Liver (tissue), 9 donors: ENCODE data around the gene ST8SIA5. TPM values are rescaled to one million over a fixed set of nuclear protein-coding genes. Genes with fewer than 3 reads are reported as not detected.

Experiments used
- DNase-seq: peaks from one replicate; pipeline ENCODE4 v3.0.0-alpha.2; 2017; ENCODE audit warnings: low spot score
- H3K27ac ChIP-seq, 2 donors: one replicate each; pipeline ENCODE4 v1.7.0; 2013; ENCODE audit warnings: inconsistent platforms in 2 of 2, low read length in 2 of 2, control low read depth in 1 of 2, low read depth in 1 of 2, mild to moderate bottlenecking in 1 of 2
- H3K27me3 ChIP-seq, 4 donors: one replicate each; pipeline versions ENCODE4 v1.6.1 to v1.7.0; 2013; ENCODE audit warnings: low read length in 3 of 4, inconsistent platforms in 1 of 4, mild to moderate bottlenecking in 1 of 4, moderate library complexity in 1 of 4; ENCODE audit not compliant: control insufficient read depth in 4 of 4, insufficient read depth in 4 of 4
- H3K36me3 ChIP-seq, 4 donors: one replicate each; pipeline versions ENCODE4 v1.6.1 to v1.7.0; 2013; ENCODE audit warnings: low read length in 3 of 4, mild to moderate bottlenecking in 3 of 4, low read depth in 1 of 4, moderate library complexity in 1 of 4; ENCODE audit not compliant: control insufficient read depth in 4 of 4, insufficient read depth in 3 of 4
- H3K4me1 ChIP-seq, 4 donors: one replicate each; pipeline versions ENCODE4 v1.6.1 to v1.7.0; 2013; ENCODE audit warnings: low read length in 3 of 4, mild to moderate bottlenecking in 3 of 4, moderate library complexity in 1 of 4; ENCODE audit not compliant: control insufficient read depth in 4 of 4, insufficient read depth in 4 of 4
- H3K4me3 ChIP-seq, 3 donors: one replicate each; pipeline versions ENCODE4 v1.6.1 to v1.7.0; 2013; ENCODE audit warnings: low read length in 3 of 3, control low read depth in 1 of 3, low read depth in 1 of 3, mild to moderate bottlenecking in 1 of 3
- H3K9ac ChIP-seq, 2 donors: one replicate each; pipeline ENCODE4 v1.7.0; 2013; ENCODE audit warnings: low read length in 2 of 2, mild to moderate bottlenecking in 2 of 2, moderate library complexity in 2 of 2, control low read depth in 1 of 2, low read depth in 1 of 2
- H3K9me3 ChIP-seq, 4 donors: one replicate each; pipeline versions ENCODE4 v1.6.1 to v1.7.0; 2013; ENCODE audit warnings: low read length in 3 of 4; ENCODE audit not compliant: control insufficient read depth in 4 of 4
- CTCF ChIP-seq: fragments of 150-350 bp; IDR thresholded peaks from 2 replicates; pipeline ENCODE4 v1.5.1; 2017; ENCODE audit warnings: improper control_type of control experiment, low read depth, low read length; ENCODE audit not compliant: missing input control
- EGR1 ChIP-seq, 2 donors: IDR thresholded peaks; 2 replicates each; pipeline ENCODE4 v1.6.1; 2016 to 2018; ENCODE audit warnings: antibody characterized with exemption in 2 of 2, low read depth in 2 of 2
- FOXA1 ChIP-seq: IDR thresholded peaks from 2 replicates; pipeline ENCODE4 v1.6.1; 2016; ENCODE audit warnings: antibody characterized with exemption
- HNF4A ChIP-seq, 2 donors: conservative IDR thresholded peaks; 2 replicates each; pipeline ENCODE4 v1.6.1; 2016; ENCODE audit warnings: antibody characterized with exemption in 2 of 2, mild to moderate bottlenecking in 2 of 2
- JUND ChIP-seq, 2 donors: IDR thresholded peaks; 2 replicates each; pipeline ENCODE4 v1.6.1; 2016; ENCODE audit warnings: antibody characterized with exemption in 2 of 2
- REST ChIP-seq: IDR thresholded peaks from 2 replicates; pipeline ENCODE4 v1.6.1; 2016; ENCODE audit warnings: antibody characterized with exemption, mild to moderate bottlenecking
- RXRA ChIP-seq, 2 donors: IDR thresholded peaks; 2 replicates each; pipeline ENCODE4 v1.6.1; 2017 to 2018; ENCODE audit warnings: antibody characterized with exemption in 2 of 2, mild to moderate bottlenecking in 1 of 2
- SP1 ChIP-seq: IDR thresholded peaks from 2 replicates; pipeline ENCODE4 v1.6.1; 2018; ENCODE audit warnings: antibody characterized with exemption, mild to moderate bottlenecking
- WGBS: extraction: QIAGEN DNeasy Blood & Tissue Kit; methylation state at CpG from one replicate; pipeline ENCODE4 v1.1.7; 2013; 5-methylcytosine and 5-hydroxymethylcytosine counted together
- polyA plus RNA-seq, 2 donors: library from polyadenylated mRNA; stranded (reverse) in 1 of 2; unstranded in 1 of 2; fragments of 200-250 nt in 1 of 2; fragments of >200 nt in 1 of 2; fragmentation: Nextera tagmentation in 1 of 2; extraction: Ambion mirVana in 1 of 2; gene quantifications; one replicate each; pipeline versions ENCODE4 v1.2.1 to v1.2.3, GENCODE V29; 2013 to 2015
- total RNA-seq, 2 donors: library from RNA; depleted of rRNA; stranded (reverse); fragments of >200 nt; gene quantifications; one replicate each; pipeline ENCODE4 v1.2.3, GENCODE V29; 2014
- donor health status: healthy.
- donor health status: healthy.
- donor health status: healthy.
- donor health status: healthy.
- donor health status: healthy.

Gene ST8SIA5
- total and polyA plus RNA-seq, 4 donors: under 0.01 to 0.12 (median 0.05) TPM; not detected in 1

- Histone ChIP-seq H3K9ac (no peak overlapping the region), H3K4me3 (no peak overlapping the region), H3K36me3 (no peaks in the 10 kb centered on the region), H3K9me3 (no peaks in the 10 kb centered on the region), H3K4me1 (no peaks in the 10 kb centered on the region), H3K27me3 (no peaks in the 10 kb centered on the region), H3K27ac (no peak overlapping the region)
- TF ChIP-seq CTCF (no peak), REST (no peak), FOXA1 (no peak), SP1 (no peak), JUND (IDR thresholded peaks at IDR 0.05) (no peak), HNF4A (conservative IDR thresholded peaks at IDR 0.05) (no peak)
- DNase-seq: no peak
- WGBS: 80% methylated on average over 11 of the region's 11 CpGs
These were observed 88.7 kb downstream of the ST8SIA5 start for GRCh38 chr18:46668135-46668534.

GRCh38 chr18:46663539-46663938, 93.3 kb downstream of the ST8SIA5 start:
- H3K36me3 ChIP-seq: no peaks in the 10 kb centered on the region
- no peak overlapping the region for H3K4me3 ChIP-seq
- no peak for DNase-seq
- H3K27me3 ChIP-seq: no peaks in the 10 kb centered on the region
- no peak overlapping the region for H3K27ac ChIP-seq
- no peak for TF ChIP-seq HNF4A (conservative IDR thresholded peaks at IDR 0.05)
- TF ChIP-seq RXRA (IDR thresholded peaks at IDR 0.05): no peak
- TF ChIP-seq EGR1 (IDR thresholded peaks at IDR 0.05; ENCODE audit: low read depth in 2 of 2): no peak
- TF ChIP-seq REST: no peak
- 89% methylated on average over 1 of the region's 1 CpG for WGBS
- no peaks in the 10 kb centered on the region for H3K9me3 ChIP-seq
- H3K4me1 ChIP-seq: no peaks in the 10 kb centered on the region
- no peak overlapping the region for H3K9ac ChIP-seq
